Measurements from ENCODE around the gene ADA.

GRCh38 chr20:44700306-44700705 lies 48.8 kb upstream of the ADA start:
- TF ChIP-seq CTCF (IDR thresholded peaks at IDR 0.05) (no peak), POLR2A (IDR thresholded peaks at IDR 0.05) (no peak), POLR2AphosphoS5 (IDR thresholded peaks at IDR 0.05) (no peak)
